ENCODE data around the gene NPAT. TPM values are rescaled to one million over a fixed set of nuclear protein-coding genes. Genes with fewer than 3 reads are reported as not detected.
"Not testable (repeated sequence)": the region's sequence is repeated elsewhere in the genome, so short reads cannot be mapped to it uniquely, and the experiment has no call there.

NPAT gene
- total RNA-seq, 2 donors from 2014 or later = 8.6 to 8.9 TPM

GRCh38 chr11:108193725-108194124, 28.7 kb downstream of the NPAT start:
- intact Hi-C loops (cut with DNase I) = no loop called here
- no peak for DNase-seq
- no peak for ATAC-seq

GRCh38 chr11:108177570-108177969, 44.9 kb downstream of the NPAT start:
- ATAC-seq = no peak
- intact Hi-C loops (cut with DNase I) = no loop called here
- no peak for DNase-seq

- DNase-seq (no peak), ATAC-seq (no peak)
- intact Hi-C loops (cut with DNase I) = no loop called here
Observed at GRCh38 chr11:108170184-108170583, 52.3 kb downstream of the NPAT start.

- ATAC-seq (no peak), DNase-seq (no peak)
- intact Hi-C loops (cut with DNase I) = no loop called here
Observed at GRCh38 chr11:108167624-108168023, 54.8 kb downstream of the NPAT start.

GRCh38 chr11:108162878-108163277, 59.6 kb downstream of the NPAT start:
- DNase-seq; intact Hi-C loops (cut with DNase I); ATAC-seq: not testable (repeated sequence)

GRCh38 chr11:108160970-108161566, 61.4 kb downstream of the NPAT start:
- DNase-seq (no peak), ATAC-seq (no peak)
- intact Hi-C loops (cut with DNase I) = no loop called here

- DNase-seq = no peak
- intact Hi-C loops (cut with DNase I) = no loop called here
- ATAC-seq = no peak
Observed at GRCh38 chr11:108154591-108154990, 67.8 kb downstream of the NPAT start.

GRCh38 chr11:108148556-108148955, 73.9 kb downstream of the NPAT start:
- ATAC-seq = no peak
- no peak for DNase-seq
- intact Hi-C loops (cut with DNase I) = loop anchor here in 1 of 2 donors (10.0 kb wide), 1 partner anchor 126 kb away; no protein-coding TSS in a partner anchor

- no peak for ATAC-seq
- intact Hi-C loops (cut with DNase I) = loop anchor here in 1 of 2 donors (10.0 kb wide), 1 partner anchor 128 kb away; no protein-coding TSS in a partner anchor
- DNase-seq = no peak
Observed at GRCh38 chr11:108147150-108147549, 75.3 kb downstream of the NPAT start.

GRCh38 chr11:108144615-108145014, 77.8 kb downstream of the NPAT start:
- ATAC-seq (no peak), DNase-seq (no peak)
- intact Hi-C loops (cut with DNase I) = loop anchor here in 1 of 2 donors (10.0 kb wide), 1 partner anchor 130 kb away; no protein-coding TSS in a partner anchor

- DNase-seq (no peak), ATAC-seq (no peak)
- intact Hi-C loops (cut with DNase I) = loop anchor here in 1 of 2 donors (10.0 kb wide), 1 partner anchor 132 kb away; no protein-coding TSS in a partner anchor
Observed at GRCh38 chr11:108142304-108142703, 80.1 kb downstream of the NPAT start.

GRCh38 chr11:108137212-108137611, 85.2 kb downstream of the NPAT start:
- intact Hi-C loops (cut with DNase I) = no loop called here
- no peak for ATAC-seq
- DNase-seq = no peak

GRCh38 chr11:108135845-108136544, 86.4 kb downstream of the NPAT start:
- DNase-seq (no peak), ATAC-seq (no peak)
- intact Hi-C loops (cut with DNase I) = no loop called here

- intact Hi-C loops (cut with DNase I); ATAC-seq; DNase-seq: not testable (repeated sequence)
Observed at GRCh38 chr11:108132993-108133538, 89.4 kb downstream of the NPAT start.

GRCh38 chr11:108131993-108132392, 90.4 kb downstream of the NPAT start:
- ATAC-seq (no peak), DNase-seq (no peak)
- intact Hi-C loops (cut with DNase I) = no loop called here

GRCh38 chr11:108128772-108129171, 93.7 kb downstream of the NPAT start:
- no peak for ATAC-seq
- no peak for DNase-seq
- intact Hi-C loops (cut with DNase I) = no loop called here

GRCh38 chr11:108125096-108125495, 97.3 kb downstream of the NPAT start:
- intact Hi-C loops (cut with DNase I) = no loop called here
- DNase-seq (no peak), ATAC-seq (no peak)

GRCh38 chr11:108122166-108122628, 100.2 kb downstream of the NPAT start:
- no peak for DNase-seq
- peak; percentile 13 to 21 for ATAC-seq
- intact Hi-C loops (cut with DNase I) = no loop called here

GRCh38 chr11:108121274-108122155, 100.9 kb downstream of the NPAT start, which contains the start of gene ACAT1:
ACAT1 (plus strand) TSS chr11:108121567; CDS start chr11:108121607, 40 bp downstream.
- intact Hi-C loops (cut with DNase I) = no loop called here
- DNase-seq = peak; percentile 98
- peak; percentile 97 for ATAC-seq

Data from left cardiac atrium (tissue), 4 donors.